Neuronal stem cell (in vitro differentiated cells): Measurements from ENCODE around the gene LPAR3.

Experiments
- DNase-seq: peaks from one replicate; pipeline ENCODE4 v3.0.0-alpha.2; 2013; ENCODE audit warnings: low spot score
- H2AFZ ChIP-seq: one replicate; pipeline ENCODE4 v1.6.1; 2013; ENCODE audit warnings: mild to moderate bottlenecking, low read length, inconsistent platforms
- H2AK5ac ChIP-seq: 2 replicates; pipeline ENCODE4 v1.6.1; 2013; ENCODE audit warnings: low read depth, mild to moderate bottlenecking, inconsistent platforms, low read length, moderate library complexity, mixed read lengths
- H2BK120ac ChIP-seq: 2 replicates; pipeline ENCODE4 v1.6.1; 2013; ENCODE audit warnings: low read depth, mild to moderate bottlenecking, inconsistent platforms, low read length, moderate library complexity, mixed read lengths
- H2BK12ac ChIP-seq: one replicate; pipeline ENCODE4 v1.6.1; 2013; ENCODE audit warnings: low read length, inconsistent platforms
- H2BK15ac ChIP-seq: 2 replicates; pipeline ENCODE4 v1.6.1; 2013; ENCODE audit warnings: mild to moderate bottlenecking, low read length, inconsistent platforms, mixed read lengths
- H2BK5ac ChIP-seq: one replicate; pipeline ENCODE4 v1.6.1; 2013; ENCODE audit warnings: inconsistent platforms, mild to moderate bottlenecking, low read length, moderate library complexity
- H3K14ac ChIP-seq: one replicate; pipeline ENCODE4 v1.6.1; 2013; ENCODE audit warnings: low read length, inconsistent platforms
- H3K18ac ChIP-seq: 2 replicates; pipeline ENCODE4 v1.6.1; 2013; ENCODE audit warnings: low read length, inconsistent platforms
- H3K23ac ChIP-seq: 2 replicates; pipeline ENCODE4 v1.6.1; 2013; ENCODE audit warnings: low read depth, mild to moderate bottlenecking, mixed read lengths, low read length, inconsistent platforms; ENCODE audit not compliant: poor library complexity
- H3K27ac ChIP-seq: replicated peaks from 3 replicates; pipeline ENCODE4 v1.5.1; 2013; ENCODE audit warnings: low read length, inconsistent platforms
- H3K27me3 ChIP-seq, 3 experiments: 2 replicates each; pipeline ENCODE4 v1.6.1; 2013; ENCODE audit warnings: low read length in 3 of 3, mild to moderate bottlenecking in 2 of 3, inconsistent platforms in 1 of 3, low read depth in 1 of 3, mixed read lengths in 1 of 3, moderate library complexity in 1 of 3; ENCODE audit not compliant: control insufficient read depth in 3 of 3, insufficient read depth in 3 of 3
- H3K36me3 ChIP-seq, 2 donors: replicated peaks in 1 of 2; 2 replicates each; pipeline ENCODE4 v1.6.1; 2013; ENCODE audit warnings: low read length in 2 of 2; ENCODE audit not compliant: control insufficient read depth in 2 of 2, insufficient read depth in 2 of 2
- H3K4ac ChIP-seq: 2 replicates; pipeline ENCODE4 v1.6.1; 2013; ENCODE audit warnings: inconsistent platforms, mild to moderate bottlenecking, low read length, moderate library complexity
- H3K4me1 ChIP-seq, 2 donors: 1 replicate in 1 of 2; 2 replicates in 1 of 2; pipeline ENCODE4 v1.6.1; 2013; ENCODE audit warnings: low read length in 2 of 2, low read depth in 1 of 2; ENCODE audit not compliant: control insufficient read depth in 2 of 2, insufficient read depth in 1 of 2
- H3K4me2 ChIP-seq: one replicate; pipeline ENCODE4 v1.6.1; 2013; ENCODE audit warnings: mild to moderate bottlenecking, low read length, inconsistent platforms; ENCODE audit not compliant: insufficient read depth, poor library complexity, severe bottlenecking
- H3K4me3 ChIP-seq, 2 donors: 2 replicates each; pipeline ENCODE4 v1.5.1; 2013; ENCODE audit warnings: low read length in 2 of 2, mild to moderate bottlenecking in 2 of 2, inconsistent platforms in 1 of 2, moderate library complexity in 1 of 2
- H3K79me1 ChIP-seq: one replicate; pipeline ENCODE4 v1.6.1; 2013; ENCODE audit warnings: low read depth, mild to moderate bottlenecking, inconsistent platforms, low read length, moderate library complexity
- H3K9ac ChIP-seq: one replicate; pipeline ENCODE4 v1.6.1; 2013; ENCODE audit warnings: mild to moderate bottlenecking, low read depth, low read length, inconsistent platforms; ENCODE audit not compliant: poor library complexity
- H3K9me3 ChIP-seq, 2 donors: replicated peaks in 1 of 2; 2 replicates each; pipeline versions ENCODE3 to v1.6.1; 2013; ENCODE audit warnings: low read length in 2 of 2, mild to moderate bottlenecking in 2 of 2, inconsistent platforms in 1 of 2, low read depth in 1 of 2, mixed read lengths in 1 of 2, moderate library complexity in 1 of 2; ENCODE audit not compliant: control insufficient read depth in 2 of 2, insufficient read depth in 1 of 2
- H4K8ac ChIP-seq: one replicate; pipeline ENCODE4 v1.6.1; 2013; ENCODE audit warnings: low read depth, mild to moderate bottlenecking, inconsistent platforms, low read length, moderate library complexity
- H4K91ac ChIP-seq: one replicate; pipeline ENCODE4 v1.6.1; 2013; ENCODE audit warnings: low read length, low read depth, mild to moderate bottlenecking, inconsistent platforms; ENCODE audit not compliant: poor library complexity
- WGBS, 2 donors: extraction: QIAGEN DNeasy Blood & Tissue Kit; methylation state at CpG; one replicate each; pipeline ENCODE4 v1.1.7; 2013; ENCODE audit warnings: missing lambda C conversion rate in 2 of 2, mixed read lengths in 1 of 2; ENCODE audit not compliant: insufficient read length in 2 of 2, insufficient replicate concordance in 1 of 2; ENCODE audit errors: extremely low coverage in 2 of 2; 5-methylcytosine and 5-hydroxymethylcytosine counted together

The LPAR3 gene

GRCh38 chr1:84795966-84796600, 96.9 kb downstream of the LPAR3 start:
- H3K14ac ChIP-seq = no peak overlapping the region

GRCh38 chr1:84795213-84795612, 97.8 kb downstream of the LPAR3 start:
- no peak overlapping the region for H3K4me3 ChIP-seq
- no peak overlapping the region for H3K18ac ChIP-seq
- no peak overlapping the region for H3K27ac ChIP-seq
- H2AK5ac ChIP-seq = no peak overlapping the region
- H3K9ac ChIP-seq = no peak overlapping the region
- H3K9me3 ChIP-seq = peaks cover 0 to 4% of the 10 kb centered on the region in 2 donors
- H3K14ac ChIP-seq = no peak overlapping the region
- H3K4ac ChIP-seq = no peak overlapping the region
- H3K4me2 ChIP-seq = no peak overlapping the region
- H2BK120ac ChIP-seq = no peak overlapping the region
- DNase-seq = no peak
- no peaks in the 10 kb centered on the region for H3K36me3 ChIP-seq
- no peak overlapping the region for H3K23ac ChIP-seq
- no peak overlapping the region for H2BK12ac ChIP-seq
- no peak overlapping the region for H2AFZ ChIP-seq
- no peak overlapping the region for H2BK15ac ChIP-seq
- no peak overlapping the region for H4K91ac ChIP-seq
- no peak overlapping the region for H4K8ac ChIP-seq
- H3K4me1 ChIP-seq = no peaks in the 10 kb centered on the region
- no peak overlapping the region for H2BK5ac ChIP-seq
- WGBS, 2 donors = no CpG with 5 or more reads among the region's 2 CpGs
- H3K27me3 ChIP-seq = peaks cover 0 to 3% (median 0%) of the 10 kb centered on the region in 3 experiments
- H3K79me1 ChIP-seq = no peaks in the 10 kb centered on the region

More at GRCh38 chr1:84795966-84796600, 96.9 kb downstream of the LPAR3 start:
- no peaks in the 10 kb centered on the region for H3K79me1 ChIP-seq
- H2BK120ac ChIP-seq = no peak overlapping the region
- H3K4me3 ChIP-seq = no peak overlapping the region
- H2BK5ac ChIP-seq = no peak overlapping the region
- no peak overlapping the region for H3K4me2 ChIP-seq
- no peak overlapping the region for H3K23ac ChIP-seq
- H3K27me3 ChIP-seq = peaks cover 0 to 3% (median 0%) of the 10 kb centered on the region in 3 experiments
- no peak overlapping the region for H2AK5ac ChIP-seq
- WGBS, 2 donors = no CpG with 5 or more reads among the region's 9 CpGs
- H3K9ac ChIP-seq = no peak overlapping the region
- no peak overlapping the region for H2BK15ac ChIP-seq
- H3K36me3 ChIP-seq = no peaks in the 10 kb centered on the region
- DNase-seq = no peak
- peaks cover 0 to 4% of the 10 kb centered on the region in 2 donors for H3K9me3 ChIP-seq
- H2AFZ ChIP-seq = no peak overlapping the region
- no peak overlapping the region for H4K91ac ChIP-seq
- H3K27ac ChIP-seq = no peak overlapping the region
- no peak overlapping the region for H2BK12ac ChIP-seq
- H3K4ac ChIP-seq = no peak overlapping the region
- no peaks in the 10 kb centered on the region for H3K4me1 ChIP-seq
- no peak overlapping the region for H3K18ac ChIP-seq
- no peak overlapping the region for H4K8ac ChIP-seq

- Histone ChIP-seq H3K27me3 (peaks cover 0 to 3% (median 0%) of the 10 kb centered on the region in 3 experiments), H3K27ac (no peak overlapping the region), H2BK15ac (no peak overlapping the region), H3K9me3 (peaks cover 0 to 4% of the 10 kb centered on the region in 2 donors), H3K18ac (no peak overlapping the region), H3K9ac (no peak overlapping the region), H4K91ac (no peak overlapping the region), H3K4me2 (no peak overlapping the region), H4K8ac (no peak overlapping the region), H3K4me1 (no peaks in the 10 kb centered on the region), H2BK5ac (no peak overlapping the region), H3K4me3 (no peak overlapping the region), H2AFZ (no peak overlapping the region), H2BK12ac (no peak overlapping the region), H3K79me1 (no peaks in the 10 kb centered on the region), H2AK5ac (no peak overlapping the region), H2BK120ac (no peak overlapping the region), H3K4ac (no peak overlapping the region), H3K36me3 (no peaks in the 10 kb centered on the region), H3K14ac (no peak overlapping the region), H3K23ac (no peak overlapping the region)
- no peak for DNase-seq
- no CpG with 5 or more reads among the region's 2 CpGs for WGBS, 2 donors
These were observed 100.6 kb downstream of the LPAR3 start for GRCh38 chr1:84792421-84792820.

DNA sequence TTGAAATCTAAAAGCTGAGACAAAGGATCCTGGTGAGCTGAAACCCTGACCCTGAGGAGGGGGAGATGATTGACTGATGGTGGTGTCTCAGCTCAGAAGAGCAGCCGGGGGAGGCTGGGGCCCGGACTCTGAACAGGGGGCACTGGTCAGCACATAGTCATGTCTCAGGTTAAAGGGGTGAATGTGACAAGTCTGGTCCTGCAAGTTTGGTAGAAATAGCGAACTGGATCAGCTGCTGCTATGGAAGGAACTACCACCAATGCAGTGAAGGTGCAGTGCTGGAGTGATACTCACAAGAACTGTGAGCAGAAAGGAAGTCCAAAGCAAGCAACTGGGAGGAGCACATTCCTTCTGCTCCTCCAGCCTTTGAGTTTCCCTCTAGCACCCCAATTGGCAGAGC, 104.0 kb downstream of the LPAR3 start:
- Histone ChIP-seq H3K36me3 (no peaks in the 10 kb centered on the region), H3K27me3 (no peaks in the 10 kb centered on the region), H2BK12ac (no peak overlapping the region), H2AFZ (no peak overlapping the region), H3K14ac (no peak overlapping the region), H2BK15ac (no peak overlapping the region), H2BK5ac (no peak overlapping the region), H3K79me1 (no peaks in the 10 kb centered on the region), H2AK5ac (no peak overlapping the region), H3K4ac (no peak overlapping the region), H3K23ac (no peak overlapping the region), H4K91ac (no peak overlapping the region), H3K18ac (no peak overlapping the region), H2BK120ac (no peak overlapping the region), H3K9me3 (peaks cover 0 to 2% of the 10 kb centered on the region in 2 donors), H3K27ac (no peak overlapping the region), H3K4me2 (no peak overlapping the region), H3K4me3 (no peak overlapping the region), H4K8ac (no peak overlapping the region), H3K4me1 (no peaks in the 10 kb centered on the region), H3K9ac (no peak overlapping the region)
- no CpG with 5 or more reads among the region's 3 CpGs for WGBS, 2 donors
- DNase-seq = no peak
